Measurements from ENCODE around the gene PDZD4. TPM values are rescaled to one million over a fixed set of nuclear protein-coding genes. Genes with fewer than 3 reads are reported as not detected.

Gene PDZD4
- polyA plus RNA-seq, 1 of the 3 experiments (the other 2 are of a cell fraction): 1.9 TPM

DNA sequence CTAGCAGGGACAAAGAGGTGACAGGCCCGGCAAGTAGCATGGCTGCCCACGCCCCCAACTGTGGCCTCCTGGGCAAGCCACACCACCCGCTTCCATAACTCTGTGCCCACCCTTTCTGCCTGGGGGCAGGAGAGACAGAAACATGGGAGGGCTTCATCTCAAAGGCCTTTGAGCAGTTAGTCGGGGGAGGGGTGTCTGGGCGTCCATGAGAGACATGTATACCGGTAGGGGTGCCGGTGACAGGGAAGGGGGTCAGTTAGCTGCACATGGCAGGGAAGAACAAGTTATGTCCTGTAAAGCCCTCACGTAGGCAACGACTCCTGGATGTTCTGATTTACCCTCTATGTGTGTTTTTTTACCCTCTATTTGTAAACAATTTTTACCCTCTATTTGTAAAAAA lies 9.3 kb downstream of the PDZD4 start:
- peaks cover 0 to 30% of the 10 kb centered on the region in 2 experiments; a peak in 1 of 4 replicates for H3K4me1 ChIP-seq (ENCODE audit: control insufficient read depth in 1 of 2, insufficient read depth in 2 of 2, low read depth in 1 of 2, low read length in 1 of 2)

DNA sequence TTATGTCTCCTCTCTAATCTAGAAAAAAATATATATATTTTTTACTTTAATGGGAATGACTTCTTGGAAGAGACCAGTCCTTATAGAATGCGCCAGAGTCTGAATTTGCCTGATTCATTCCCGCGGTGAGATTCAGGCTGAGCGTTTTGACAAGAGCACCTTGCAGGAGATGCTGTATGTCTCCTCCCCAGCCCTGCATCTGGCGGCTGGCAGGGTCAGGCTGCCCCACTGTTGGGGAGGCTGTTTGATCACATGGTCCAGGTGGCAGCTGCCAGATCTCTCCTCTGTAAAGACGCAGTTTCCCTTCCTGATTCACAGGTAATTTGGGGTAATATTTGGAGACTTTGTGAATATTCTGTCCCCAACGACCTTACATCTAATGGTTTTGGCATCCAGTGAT lies 9.7 kb downstream of the PDZD4 start:
- TF ChIP-seq, protein P1, sequence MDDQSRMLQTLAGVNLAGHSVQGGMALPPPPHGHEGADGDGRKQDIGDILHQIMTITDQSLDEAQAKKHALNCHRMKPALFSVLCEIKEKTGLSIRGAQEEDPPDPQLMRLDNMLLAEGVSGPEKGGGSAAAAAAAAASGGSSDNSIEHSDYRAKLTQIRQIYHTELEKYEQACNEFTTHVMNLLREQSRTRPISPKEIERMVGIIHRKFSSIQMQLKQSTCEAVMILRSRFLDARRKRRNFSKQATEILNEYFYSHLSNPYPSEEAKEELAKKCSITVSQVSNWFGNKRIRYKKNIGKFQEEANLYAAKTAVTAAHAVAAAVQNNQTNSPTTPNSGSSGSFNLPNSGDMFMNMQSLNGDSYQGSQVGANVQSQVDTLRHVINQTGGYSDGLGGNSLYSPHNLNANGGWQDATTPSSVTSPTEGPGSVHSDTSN (IDR thresholded peaks at IDR 0.05): no peak
- TF ChIP-seq RFX5 (IDR thresholded peaks at IDR 0.05; ENCODE audit: low read length): no peak
- no peak for TF ChIP-seq YY1 (IDR thresholded peaks at IDR 0.05; ENCODE audit: low read depth)
- TF ChIP-seq, protein P2, sequence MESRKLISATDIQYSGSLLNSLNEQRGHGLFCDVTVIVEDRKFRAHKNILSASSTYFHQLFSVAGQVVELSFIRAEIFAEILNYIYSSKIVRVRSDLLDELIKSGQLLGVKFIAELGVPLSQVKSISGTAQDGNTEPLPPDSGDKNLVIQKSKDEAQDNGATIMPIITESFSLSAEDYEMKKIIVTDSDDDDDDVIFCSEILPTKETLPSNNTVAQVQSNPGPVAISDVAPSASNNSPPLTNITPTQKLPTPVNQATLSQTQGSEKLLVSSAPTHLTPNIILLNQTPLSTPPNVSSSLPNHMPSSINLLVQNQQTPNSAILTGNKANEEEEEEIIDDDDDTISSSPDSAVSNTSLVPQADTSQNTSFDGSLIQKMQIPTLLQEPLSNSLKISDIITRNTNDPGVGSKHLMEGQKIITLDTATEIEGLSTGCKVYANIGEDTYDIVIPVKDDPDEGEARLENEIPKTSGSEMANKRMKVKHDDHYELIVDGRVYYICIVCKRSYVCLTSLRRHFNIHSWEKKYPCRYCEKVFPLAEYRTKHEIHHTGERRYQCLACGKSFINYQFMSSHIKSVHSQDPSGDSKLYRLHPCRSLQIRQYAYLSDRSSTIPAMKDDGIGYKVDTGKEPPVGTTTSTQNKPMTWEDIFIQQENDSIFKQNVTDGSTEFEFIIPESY (IDR thresholded peaks at IDR 0.05; ENCODE audit: borderline replicate concordance, low read depth): no peak
- no peak for TF ChIP-seq EZH2phosphoT487 (IDR thresholded peaks at IDR 0.05; ENCODE audit: borderline replicate concordance, low read depth)
- no peak for TF ChIP-seq NFIC (IDR thresholded peaks at IDR 0.05; ENCODE audit: borderline replicate concordance)
- no peak for TF ChIP-seq TEAD4 (IDR thresholded peaks at IDR 0.05; ENCODE audit: borderline replicate concordance, insufficient read depth)
- TF ChIP-seq TCF12 (IDR thresholded peaks at IDR 0.05): no peak
- TF ChIP-seq, protein P3, sequence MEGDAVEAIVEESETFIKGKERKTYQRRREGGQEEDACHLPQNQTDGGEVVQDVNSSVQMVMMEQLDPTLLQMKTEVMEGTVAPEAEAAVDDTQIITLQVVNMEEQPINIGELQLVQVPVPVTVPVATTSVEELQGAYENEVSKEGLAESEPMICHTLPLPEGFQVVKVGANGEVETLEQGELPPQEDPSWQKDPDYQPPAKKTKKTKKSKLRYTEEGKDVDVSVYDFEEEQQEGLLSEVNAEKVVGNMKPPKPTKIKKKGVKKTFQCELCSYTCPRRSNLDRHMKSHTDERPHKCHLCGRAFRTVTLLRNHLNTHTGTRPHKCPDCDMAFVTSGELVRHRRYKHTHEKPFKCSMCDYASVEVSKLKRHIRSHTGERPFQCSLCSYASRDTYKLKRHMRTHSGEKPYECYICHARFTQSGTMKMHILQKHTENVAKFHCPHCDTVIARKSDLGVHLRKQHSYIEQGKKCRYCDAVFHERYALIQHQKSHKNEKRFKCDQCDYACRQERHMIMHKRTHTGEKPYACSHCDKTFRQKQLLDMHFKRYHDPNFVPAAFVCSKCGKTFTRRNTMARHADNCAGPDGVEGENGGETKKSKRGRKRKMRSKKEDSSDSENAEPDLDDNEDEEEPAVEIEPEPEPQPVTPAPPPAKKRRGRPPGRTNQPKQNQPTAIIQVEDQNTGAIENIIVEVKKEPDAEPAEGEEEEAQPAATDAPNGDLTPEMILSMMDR (IDR thresholded peaks at IDR 0.05): no peak
- no peak for TF ChIP-seq GATA2 (CRISPR knock-in tag; IDR thresholded peaks at IDR 0.05)
- TF ChIP-seq, protein P4, sequence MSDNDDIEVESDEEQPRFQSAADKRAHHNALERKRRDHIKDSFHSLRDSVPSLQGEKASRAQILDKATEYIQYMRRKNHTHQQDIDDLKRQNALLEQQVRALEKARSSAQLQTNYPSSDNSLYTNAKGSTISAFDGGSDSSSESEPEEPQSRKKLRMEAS (IDR thresholded peaks at IDR 0.05; ENCODE audit: low read depth): no peak
- TF ChIP-seq ELF1 (IDR thresholded peaks at IDR 0.05): no peak
- no peak for TF ChIP-seq NRF1 (IDR thresholded peaks at IDR 0.05; ENCODE audit: low read depth, low read length)
- TF ChIP-seq EP300 (IDR thresholded peaks at IDR 0.05; ENCODE audit: borderline replicate concordance in 1 of 2, low read depth in 1 of 2, low read length in 1 of 2): no peak
- TF ChIP-seq SMC3 (IDR thresholded peaks at IDR 0.05; ENCODE audit: low read depth, low read length): no peak
- TF ChIP-seq, protein P5, sequence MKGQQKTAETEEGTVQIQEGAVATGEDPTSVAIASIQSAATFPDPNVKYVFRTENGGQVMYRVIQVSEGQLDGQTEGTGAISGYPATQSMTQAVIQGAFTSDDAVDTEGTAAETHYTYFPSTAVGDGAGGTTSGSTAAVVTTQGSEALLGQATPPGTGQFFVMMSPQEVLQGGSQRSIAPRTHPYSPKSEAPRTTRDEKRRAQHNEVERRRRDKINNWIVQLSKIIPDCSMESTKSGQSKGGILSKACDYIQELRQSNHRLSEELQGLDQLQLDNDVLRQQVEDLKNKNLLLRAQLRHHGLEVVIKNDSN (IDR thresholded peaks at IDR 0.05; ENCODE audit: borderline replicate concordance, low read depth): no peak
- TF ChIP-seq RAD21 (IDR thresholded peaks at IDR 0.05; ENCODE audit: low read length): no peak
- no peak for TF ChIP-seq RXRA (IDR thresholded peaks at IDR 0.05; ENCODE audit: borderline replicate concordance, low read depth)
- no peak for TF ChIP-seq SIN3A (IDR thresholded peaks at IDR 0.05; ENCODE audit: borderline replicate concordance, low read depth, low read length)
- Histone ChIP-seq H3K4me3 (ENCODE audit: low read depth in 2 of 2, low read length in 1 of 2) (no peak overlapping the region), H3K79me2 (ENCODE audit: insufficient read depth) (no peaks in the 10 kb centered on the region), H3K4me1 (ENCODE audit: control insufficient read depth in 1 of 2, insufficient read depth in 2 of 2, low read depth in 1 of 2, low read length in 1 of 2) (peaks cover 0 to 30% of the 10 kb centered on the region in 2 experiments; a peak in 1 of 4 replicates), H4K20me1 (ENCODE audit: insufficient read depth) (no peaks in the 10 kb centered on the region), H3K27ac (ENCODE audit: low read depth in 2 of 2, low read length in 1 of 2) (peak overlapping the region in 1 of 2 experiments; percentile 3; a peak in 2 of 4 replicates), H3K27me3 (ENCODE audit: insufficient read depth) (peaks cover 25% of the 10 kb centered on the region), H3K9ac (no peak overlapping the region), H3K4me2 (no peak overlapping the region), H3K9me2 (no peaks in the 10 kb centered on the region), H3K36me3 (replicated peaks in 1 of 2; ENCODE audit: control insufficient read depth in 1 of 2, insufficient read depth in 2 of 2, low read length in 1 of 2) (no peaks in the 10 kb centered on the region), H2AFZ (ENCODE audit: low read depth) (no peak overlapping the region), H3K9me3 (no peaks in the 10 kb centered on the region), H3F3A (replicated peaks; ENCODE audit: insufficient read depth) (no peaks in the 10 kb centered on the region)
- WGBS (ENCODE audit: low lambda C conversion rate): 54% methylated on average over 6 of the region's 7 CpGs
- CTCF ChIA-PET: no interaction called here
- peak; percentile 44 for DNase-seq
- POLR2A ChIA-PET: no interaction called here

More for the DNA sequence above, 9.3 kb downstream of the PDZD4 start:
- Histone ChIP-seq H3K4me3 (ENCODE audit: low read depth in 2 of 2, low read length in 1 of 2) (no peak overlapping the region), H3K27ac (ENCODE audit: low read depth in 2 of 2, low read length in 1 of 2) (peak overlapping the region in 1 of 2 experiments; percentile 3; a peak in 2 of 4 replicates), H3K36me3 (replicated peaks in 1 of 2; ENCODE audit: control insufficient read depth in 1 of 2, insufficient read depth in 2 of 2, low read length in 1 of 2) (no peaks in the 10 kb centered on the region), H3K9me2 (no peaks in the 10 kb centered on the region), H2AFZ (ENCODE audit: low read depth) (no peak overlapping the region), H3K9ac (no peak overlapping the region), H3K9me3 (no peaks in the 10 kb centered on the region), H3K27me3 (ENCODE audit: insufficient read depth) (peaks cover 28% of the 10 kb centered on the region), H3F3A (replicated peaks; ENCODE audit: insufficient read depth) (no peaks in the 10 kb centered on the region), H3K4me2 (no peak overlapping the region), H3K79me2 (ENCODE audit: insufficient read depth) (no peaks in the 10 kb centered on the region), H4K20me1 (ENCODE audit: insufficient read depth) (no peaks in the 10 kb centered on the region)
- WGBS (ENCODE audit: low lambda C conversion rate): 50% methylated on average over 9 of the region's 9 CpGs
- CTCF ChIA-PET: interaction anchor here (1.2 kb wide), 1 partner anchor 13 kb away, joined by 4 read pairs; no protein-coding TSS in a partner anchor
- DNase-seq: peak; percentile 30
- POLR2A ChIA-PET: no interaction called here
- TF ChIP-seq, protein P4 (IDR thresholded peaks at IDR 0.05; ENCODE audit: low read depth): no peak
- TF ChIP-seq FOXM1 (IDR thresholded peaks at IDR 0.05; ENCODE audit: low read depth) (no peak), RFX5 (IDR thresholded peaks at IDR 0.05; ENCODE audit: low read length) (no peak)
- TF ChIP-seq, protein P6, sequence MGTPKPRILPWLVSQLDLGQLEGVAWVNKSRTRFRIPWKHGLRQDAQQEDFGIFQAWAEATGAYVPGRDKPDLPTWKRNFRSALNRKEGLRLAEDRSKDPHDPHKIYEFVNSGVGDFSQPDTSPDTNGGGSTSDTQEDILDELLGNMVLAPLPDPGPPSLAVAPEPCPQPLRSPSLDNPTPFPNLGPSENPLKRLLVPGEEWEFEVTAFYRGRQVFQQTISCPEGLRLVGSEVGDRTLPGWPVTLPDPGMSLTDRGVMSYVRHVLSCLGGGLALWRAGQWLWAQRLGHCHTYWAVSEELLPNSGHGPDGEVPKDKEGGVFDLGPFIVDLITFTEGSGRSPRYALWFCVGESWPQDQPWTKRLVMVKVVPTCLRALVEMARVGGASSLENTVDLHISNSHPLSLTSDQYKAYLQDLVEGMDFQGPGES (IDR thresholded peaks at IDR 0.05; ENCODE audit: low read depth, low read length): no peak
